ENCODE data around the gene FAM83G.

The FAM83G gene

DNA sequence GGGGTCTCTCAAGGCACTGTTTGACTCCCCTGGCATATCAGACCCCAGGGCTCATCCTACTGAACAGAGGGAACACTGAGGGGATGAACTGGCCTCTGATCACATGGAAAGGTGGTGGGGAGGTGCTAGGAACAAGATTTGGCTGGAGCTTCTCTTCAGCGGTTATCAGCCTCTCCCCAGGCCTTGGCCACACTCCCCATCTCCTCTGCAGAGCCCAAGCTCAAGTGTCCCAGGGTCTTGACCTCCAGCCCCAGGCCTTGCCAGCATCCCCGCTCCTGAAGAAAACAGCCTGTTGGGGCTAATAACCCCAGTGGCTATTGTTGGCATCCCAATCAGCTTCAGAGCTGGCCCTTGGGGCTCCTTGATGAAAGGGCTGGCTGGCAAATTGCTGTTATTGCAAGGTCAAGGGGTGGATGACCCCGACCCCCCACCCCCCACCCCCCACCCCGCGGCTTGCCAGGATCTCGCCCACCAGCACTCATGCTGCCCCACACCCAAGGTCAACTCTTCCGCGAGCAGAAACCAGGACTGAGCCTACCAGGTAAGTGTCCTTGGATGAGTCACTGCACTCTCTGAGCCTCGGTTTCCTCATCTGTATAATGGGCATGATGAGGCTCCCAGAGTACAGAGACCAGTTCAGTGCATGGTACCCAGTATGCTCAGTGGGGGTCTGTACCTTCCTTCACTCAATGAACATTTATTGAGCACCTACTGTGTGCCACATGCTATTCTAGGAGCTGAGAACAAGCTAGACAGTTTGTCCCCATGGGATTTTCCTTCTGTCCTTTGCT, 18.8 kb upstream of the FAM83G start:
- Histone ChIP-seq H3K4me1 (ENCODE audit: control insufficient read depth, low read length) (peaks cover 18% of the 10 kb centered on the region), H3K79me2 (ENCODE audit: control insufficient read depth, low read length) (no peaks in the 10 kb centered on the region), H3K36me3 (ENCODE audit: control insufficient read depth, low read length) (peaks cover 44% of the 10 kb centered on the region), H3K27me3 (ENCODE audit: control insufficient read depth, low read length) (no peaks in the 10 kb centered on the region), H3F3A (ENCODE audit: control insufficient read depth, insufficient read depth) (peaks cover 18% of the 10 kb centered on the region), H3K4me2 (ENCODE audit: low read length) (no peak overlapping the region), H3K9me3 (ENCODE audit: control insufficient read depth, insufficient read depth, low read length) (no peaks in the 10 kb centered on the region), H4K20me1 (ENCODE audit: control insufficient read depth, insufficient read depth, low read depth, low read length) (peaks cover 5% of the 10 kb centered on the region; the same call in 1 of the 2 replicates), H3K9me2 (replicated peaks; ENCODE audit: control insufficient read depth, low read length) (no peaks in the 10 kb centered on the region), H3K4me3 (ENCODE audit: low read length) (no peak overlapping the region), H3K27ac (ENCODE audit: low read depth, low read length) (no peak overlapping the region)
- TF ChIP-seq, protein P1, sequence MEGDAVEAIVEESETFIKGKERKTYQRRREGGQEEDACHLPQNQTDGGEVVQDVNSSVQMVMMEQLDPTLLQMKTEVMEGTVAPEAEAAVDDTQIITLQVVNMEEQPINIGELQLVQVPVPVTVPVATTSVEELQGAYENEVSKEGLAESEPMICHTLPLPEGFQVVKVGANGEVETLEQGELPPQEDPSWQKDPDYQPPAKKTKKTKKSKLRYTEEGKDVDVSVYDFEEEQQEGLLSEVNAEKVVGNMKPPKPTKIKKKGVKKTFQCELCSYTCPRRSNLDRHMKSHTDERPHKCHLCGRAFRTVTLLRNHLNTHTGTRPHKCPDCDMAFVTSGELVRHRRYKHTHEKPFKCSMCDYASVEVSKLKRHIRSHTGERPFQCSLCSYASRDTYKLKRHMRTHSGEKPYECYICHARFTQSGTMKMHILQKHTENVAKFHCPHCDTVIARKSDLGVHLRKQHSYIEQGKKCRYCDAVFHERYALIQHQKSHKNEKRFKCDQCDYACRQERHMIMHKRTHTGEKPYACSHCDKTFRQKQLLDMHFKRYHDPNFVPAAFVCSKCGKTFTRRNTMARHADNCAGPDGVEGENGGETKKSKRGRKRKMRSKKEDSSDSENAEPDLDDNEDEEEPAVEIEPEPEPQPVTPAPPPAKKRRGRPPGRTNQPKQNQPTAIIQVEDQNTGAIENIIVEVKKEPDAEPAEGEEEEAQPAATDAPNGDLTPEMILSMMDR (IDR thresholded peaks at IDR 0.05; ENCODE audit: low read depth, low read length, poor library complexity, severe bottlenecking), result no peak
- no peak for TF ChIP-seq EZH2phosphoT487 (IDR thresholded peaks at IDR 0.05; ENCODE audit: borderline replicate concordance, low read length)

DNA sequence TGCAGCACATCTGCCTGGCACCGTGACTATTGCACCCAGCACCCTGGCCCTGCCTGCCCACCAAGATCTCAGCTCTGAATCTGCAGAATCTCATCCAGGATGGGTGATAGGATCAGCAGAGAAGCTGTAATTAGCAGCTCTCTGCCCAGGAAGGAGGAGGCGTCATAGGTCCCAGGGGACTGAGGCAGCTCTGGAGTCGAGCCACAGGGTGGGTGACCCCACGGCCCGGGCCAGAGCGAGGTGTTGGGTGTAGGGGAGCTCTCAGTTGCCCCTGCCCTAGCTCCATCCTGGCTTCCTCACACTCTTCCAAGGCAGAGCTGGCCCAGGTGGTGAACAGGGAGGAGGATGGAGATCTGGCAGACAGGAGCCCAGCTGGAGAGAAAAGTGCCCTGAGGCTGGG, 18.2 kb upstream of the FAM83G start:
- Histone ChIP-seq H3K4me2 (ENCODE audit: low read length) (no peak overlapping the region), H3K27me3 (ENCODE audit: control insufficient read depth, low read length) (no peaks in the 10 kb centered on the region), H3K79me2 (ENCODE audit: control insufficient read depth, low read length) (no peaks in the 10 kb centered on the region), H3F3A (ENCODE audit: control insufficient read depth, insufficient read depth) (peaks cover 18% of the 10 kb centered on the region), H3K9me2 (replicated peaks; ENCODE audit: control insufficient read depth, low read length) (no peaks in the 10 kb centered on the region), H3K9me3 (ENCODE audit: control insufficient read depth, insufficient read depth, low read length) (no peaks in the 10 kb centered on the region), H3K27ac (ENCODE audit: low read depth, low read length) (no peak overlapping the region), H3K36me3 (ENCODE audit: control insufficient read depth, low read length) (peaks cover 44% of the 10 kb centered on the region), H4K20me1 (ENCODE audit: control insufficient read depth, insufficient read depth, low read depth, low read length) (peaks cover 5% of the 10 kb centered on the region; the same call in 1 of the 2 replicates), H3K4me3 (ENCODE audit: low read length) (no peak overlapping the region), H3K4me1 (ENCODE audit: control insufficient read depth, low read length) (peaks cover 18% of the 10 kb centered on the region)
- no peak for TF ChIP-seq EZH2phosphoT487 (IDR thresholded peaks at IDR 0.05; ENCODE audit: borderline replicate concordance, low read length)
- TF ChIP-seq, protein P1 (IDR thresholded peaks at IDR 0.05; ENCODE audit: low read depth, low read length, poor library complexity, severe bottlenecking), result no peak

DNA sequence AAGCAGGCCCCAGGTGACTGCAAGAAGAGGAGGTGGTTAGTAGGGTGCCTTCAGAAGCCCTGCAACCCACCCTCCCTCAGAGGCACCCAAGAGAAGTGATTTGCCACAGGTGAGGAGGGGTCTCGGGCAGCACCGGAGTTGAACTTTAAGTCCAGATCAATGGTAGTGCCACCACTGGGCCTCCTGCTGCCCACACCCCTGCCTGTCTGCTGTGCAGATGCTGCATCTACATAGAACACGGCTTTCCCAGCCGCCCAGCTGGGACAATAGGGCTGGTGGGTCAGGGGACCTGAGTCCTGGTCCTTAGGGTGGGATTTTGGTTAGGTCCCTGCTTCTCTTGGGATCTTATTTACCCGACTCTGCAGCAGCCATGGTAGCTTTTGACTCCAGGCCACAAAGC, 17.6 kb upstream of the FAM83G start:
- Histone ChIP-seq H4K20me1 (ENCODE audit: control insufficient read depth, insufficient read depth, low read depth, low read length) (peaks cover 5% of the 10 kb centered on the region; the same call in 1 of the 2 replicates), H3K4me1 (ENCODE audit: control insufficient read depth, low read length) (peaks cover 18% of the 10 kb centered on the region), H3K36me3 (ENCODE audit: control insufficient read depth, low read length) (peaks cover 44% of the 10 kb centered on the region), H3K27ac (ENCODE audit: low read depth, low read length) (no peak overlapping the region), H3F3A (ENCODE audit: control insufficient read depth, insufficient read depth) (peaks cover 18% of the 10 kb centered on the region), H3K4me3 (ENCODE audit: low read length) (no peak overlapping the region), H3K79me2 (ENCODE audit: control insufficient read depth, low read length) (no peaks in the 10 kb centered on the region), H3K4me2 (ENCODE audit: low read length) (no peak overlapping the region), H3K27me3 (ENCODE audit: control insufficient read depth, low read length) (no peaks in the 10 kb centered on the region; the same call in 1 of the 2 replicates), H3K9me2 (replicated peaks; ENCODE audit: control insufficient read depth, low read length) (no peaks in the 10 kb centered on the region), H3K9me3 (ENCODE audit: control insufficient read depth, insufficient read depth, low read length) (no peaks in the 10 kb centered on the region)
- TF ChIP-seq EZH2phosphoT487 (IDR thresholded peaks at IDR 0.05; ENCODE audit: borderline replicate concordance, low read length), result no peak
- TF ChIP-seq, protein P1 (IDR thresholded peaks at IDR 0.05; ENCODE audit: low read depth, low read length, poor library complexity, severe bottlenecking), result no peak

Measured in DOHH2 (cell line).